GM23338 (cell line): Measurements from ENCODE around the gene RRP8. TPM values are rescaled to one million over a fixed set of nuclear protein-coding genes. Genes with fewer than 3 reads are reported as not detected.

Experiments
- ATAC-seq: fragments of 200-7000 bp; cut with Tn5 transposase; 3 replicates; pipeline ENCODE4 v1.9.1; 2020
- DNase-seq: peaks from one replicate; pipeline ENCODE4 v3.0.0-alpha.2; 2015; ENCODE audit warnings: low spot score
- H2AFZ ChIP-seq: fragments of 200-600 bp; sonication (generic); 2 replicates; pipeline ENCODE4 v1.8.0; 2016; ENCODE audit warnings: antibody characterized with exemption, mild to moderate bottlenecking, moderate library complexity
- H3F3A ChIP-seq: fragments of 200-600 bp; sonication (generic); replicated peaks from 2 replicates; pipeline ENCODE4 v1.8.0; 2017; ENCODE audit warnings: antibody characterized with exemption, mixed run types, low read depth
- H3K27ac ChIP-seq: fragments of 200-600 bp; sonication (generic); 2 replicates; pipeline ENCODE4 v1.6.1; 2016; ENCODE audit warnings: low read depth
- H3K27me3 ChIP-seq: fragments of 200-600 bp; sonication (generic); 2 replicates; pipeline ENCODE4 v1.8.0; 2016; ENCODE audit warnings: mild to moderate bottlenecking, mixed run types, moderate library complexity; ENCODE audit not compliant: insufficient read depth
- H3K36me3 ChIP-seq: fragments of 200-600 bp; sonication (generic); 2 replicates; pipeline ENCODE4 v1.8.0; 2016; ENCODE audit warnings: mild to moderate bottlenecking; ENCODE audit not compliant: insufficient read depth
- H3K4me1 ChIP-seq: fragments of 200-600 bp; sonication (generic); 2 replicates; pipeline ENCODE4 v1.8.0; 2016; ENCODE audit warnings: mild to moderate bottlenecking, moderate library complexity; ENCODE audit not compliant: insufficient read depth
- H3K4me2 ChIP-seq: fragments of 200-600 bp; sonication (generic); 2 replicates; pipeline ENCODE4 v1.7.1; 2017; ENCODE audit warnings: mixed run types
- H3K4me3 ChIP-seq: fragments of 200-600 bp; sonication (generic); 2 replicates; pipeline ENCODE4 v1.6.1; 2016; ENCODE audit warnings: mixed run types
- H3K79me2 ChIP-seq: fragments of 200-600 bp; sonication (generic); replicated peaks from 2 replicates; pipeline ENCODE4 v1.8.0; 2017; ENCODE audit warnings: mild to moderate bottlenecking; ENCODE audit not compliant: insufficient read depth
- H3K9me2 ChIP-seq: fragments of 200-600 bp; sonication (generic); 2 replicates; pipeline ENCODE4 v1.8.0; 2017; ENCODE audit not compliant: insufficient read depth
- H4K20me1 ChIP-seq: fragments of 200-600 bp; sonication (generic); replicated peaks from 2 replicates; pipeline ENCODE4 v1.8.0; 2017; ENCODE audit warnings: mild to moderate bottlenecking; ENCODE audit not compliant: insufficient read depth
- H3K27ac Mint-ChIP-seq: 2 replicates; pipeline ENCODE4 v1.8.0; 2020; ENCODE audit warnings: inconsistent platforms, mild to moderate bottlenecking, moderate library complexity, mixed read lengths
- H3K27me3 Mint-ChIP-seq: 3 replicates; pipeline ENCODE4 v1.8.0; 2022; ENCODE audit warnings: low read depth, mild to moderate bottlenecking, moderate library complexity, mixed read lengths, inconsistent platforms; ENCODE audit not compliant: insufficient read depth, poor library complexity
- H3K36me3 Mint-ChIP-seq: 3 replicates; pipeline ENCODE4 v1.8.0; 2021; ENCODE audit warnings: low read depth, mild to moderate bottlenecking, inconsistent platforms, moderate library complexity, mixed read lengths
- H3K4me1 Mint-ChIP-seq: 3 replicates; pipeline ENCODE4 v1.8.0; 2020; ENCODE audit warnings: mild to moderate bottlenecking, inconsistent platforms, mixed read lengths
- H3K4me3 Mint-ChIP-seq: 3 replicates; pipeline ENCODE4 v1.8.0; 2021; ENCODE audit warnings: moderate library complexity, mild to moderate bottlenecking, inconsistent platforms, mixed read lengths
- H3K9me3 Mint-ChIP-seq: 3 replicates; pipeline ENCODE4 v1.8.0; 2020; ENCODE audit warnings: moderate library complexity, mild to moderate bottlenecking, inconsistent platforms, mixed read lengths
- CREB1 ChIP-seq: fragments of 250-450 bp; sonication (Bioruptor Pico); IDR thresholded peaks from 2 replicates; pipeline ENCODE4 v1.5.0; 2020; ENCODE audit warnings: low read depth, mild to moderate bottlenecking, moderate library complexity
- EZH2 ChIP-seq: fragments of 200-600 bp; sonication (generic); IDR thresholded peaks from one replicate; pipeline ENCODE4 v1.8.0; 2017; ENCODE audit warnings: antibody characterized with exemption, mild to moderate bottlenecking, low read depth; ENCODE audit not compliant: unreplicated experiment
- EZH2phosphoT487 ChIP-seq: fragments of 200-600 bp; sonication (generic); IDR thresholded peaks from one replicate; pipeline ENCODE4 v1.8.1; 2018; ENCODE audit warnings: antibody characterized with exemption; ENCODE audit not compliant: unreplicated experiment
- JUNB ChIP-seq: IDR thresholded peaks from one replicate; pipeline ENCODE4 v1.6.1; 2016; ENCODE audit warnings: antibody characterized with exemption; ENCODE audit not compliant: unreplicated experiment
- NANOG ChIP-seq: IDR thresholded peaks from 2 replicates; pipeline ENCODE4 v1.6.1; 2016; ENCODE audit warnings: antibody characterized with exemption, borderline replicate concordance
- POLR2AphosphoS5 ChIP-seq: IDR thresholded peaks from 2 replicates; pipeline ENCODE4 v1.6.1; 2016; ENCODE audit warnings: antibody characterized with exemption, low read depth
- STAT1 ChIP-seq: IDR thresholded peaks from one replicate; pipeline ENCODE4 v1.6.1; 2016; ENCODE audit warnings: antibody characterized with exemption; ENCODE audit not compliant: unreplicated experiment
- ZNF114 ChIP-seq: fragments of 250-450 bp; sonication (Bioruptor Pico); IDR thresholded peaks from 2 replicates; pipeline ENCODE4 v1.5.0; 2020; ENCODE audit warnings: mild to moderate bottlenecking, moderate library complexity
- ZNF331 ChIP-seq: fragments of 250-450 bp; sonication (Bioruptor Pico); IDR thresholded peaks from 2 replicates; pipeline ENCODE4 v1.5.0; 2020; ENCODE audit warnings: low read depth, mild to moderate bottlenecking, moderate library complexity
- polyA plus RNA-seq: library from polyadenylated mRNA; unstranded; fragments of >200 nt; fragmentation: Nextera tagmentation; extraction: Ambion mirVana; gene quantifications from 2 replicates; pipeline ENCODE4 v1.2.1, GENCODE V29; 2016
- total RNA-seq: library from RNA; depleted of rRNA; stranded (reverse); fragments of >200 nt; shearing (Covaris generic); gene quantifications from 2 replicates; pipeline ENCODE4 v1.2.3, GENCODE V29; 2014
- TF ChIP-seq, protein P1 (sequence below): IDR thresholded peaks from one replicate; pipeline ENCODE4 v1.6.1; 2018; ENCODE audit warnings: antibody characterized with exemption; ENCODE audit not compliant: unreplicated experiment
- TF ChIP-seq, protein P2 (sequence below): fragments of 250-450 bp; sonication (Bioruptor Pico); IDR thresholded peaks from 2 replicates; pipeline ENCODE4 v1.5.0; 2020; ENCODE audit warnings: mild to moderate bottlenecking, moderate library complexity
- TF ChIP-seq, protein P3 (sequence below), 2 experiments: fragments of 200-600 bp in 1 of 2; sonication (generic) in 1 of 2; conservative IDR thresholded peaks; 2 replicates each; pipeline versions ENCODE4 v1.5.1 to v1.6.1; 2016 to 2017; ENCODE audit warnings: antibody characterized with exemption in 2 of 2, low read depth in 2 of 2, mild to moderate bottlenecking in 2 of 2, moderate library complexity in 1 of 2
- TF ChIP-seq, protein P4 (sequence below): IDR thresholded peaks from 2 replicates; pipeline ENCODE4 v1.6.1; 2016; ENCODE audit warnings: antibody characterized with exemption

Gene RRP8
- total and polyA plus RNA-seq, 2 experiments from 2014 or later = 7.4 to 13.7 TPM

DNA sequence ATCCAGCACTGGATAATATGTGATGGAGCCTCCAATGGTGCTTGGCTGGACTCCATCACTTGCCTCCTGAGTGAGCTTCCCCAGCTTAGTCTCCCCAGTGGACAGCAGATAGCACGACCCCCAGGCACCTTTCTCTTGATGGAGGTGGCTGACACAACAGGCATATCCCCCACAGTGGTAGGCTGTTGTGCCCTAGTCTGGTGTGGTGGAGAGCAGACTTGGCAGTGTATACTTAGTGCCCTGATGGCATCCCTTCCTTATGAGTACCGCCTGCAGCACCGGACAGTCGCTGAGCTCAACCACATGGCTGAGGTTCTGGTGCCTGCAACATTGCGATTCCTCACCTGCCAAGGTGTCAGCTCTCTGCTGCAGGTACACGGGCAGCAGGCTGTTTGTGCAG lies 56.2 kb downstream of the RRP8 start:
- H3K4me2 ChIP-seq = no peak overlapping the region
- no peaks in the 10 kb centered on the region for H3K36me3 Mint-ChIP-seq
- no peak overlapping the region for H2AFZ ChIP-seq
- no peaks in the 10 kb centered on the region for H3K9me3 Mint-ChIP-seq
- H4K20me1 ChIP-seq = no peaks in the 10 kb centered on the region
- H3K27me3 Mint-ChIP-seq = peaks cover 6% of the 10 kb centered on the region
- no peaks in the 10 kb centered on the region for H3K9me2 ChIP-seq
- no peaks in the 10 kb centered on the region; the same call in 2 of the 3 replicates for H3K4me1 Mint-ChIP-seq
- DNase-seq = no peak
- TF ChIP-seq, protein P1, sequence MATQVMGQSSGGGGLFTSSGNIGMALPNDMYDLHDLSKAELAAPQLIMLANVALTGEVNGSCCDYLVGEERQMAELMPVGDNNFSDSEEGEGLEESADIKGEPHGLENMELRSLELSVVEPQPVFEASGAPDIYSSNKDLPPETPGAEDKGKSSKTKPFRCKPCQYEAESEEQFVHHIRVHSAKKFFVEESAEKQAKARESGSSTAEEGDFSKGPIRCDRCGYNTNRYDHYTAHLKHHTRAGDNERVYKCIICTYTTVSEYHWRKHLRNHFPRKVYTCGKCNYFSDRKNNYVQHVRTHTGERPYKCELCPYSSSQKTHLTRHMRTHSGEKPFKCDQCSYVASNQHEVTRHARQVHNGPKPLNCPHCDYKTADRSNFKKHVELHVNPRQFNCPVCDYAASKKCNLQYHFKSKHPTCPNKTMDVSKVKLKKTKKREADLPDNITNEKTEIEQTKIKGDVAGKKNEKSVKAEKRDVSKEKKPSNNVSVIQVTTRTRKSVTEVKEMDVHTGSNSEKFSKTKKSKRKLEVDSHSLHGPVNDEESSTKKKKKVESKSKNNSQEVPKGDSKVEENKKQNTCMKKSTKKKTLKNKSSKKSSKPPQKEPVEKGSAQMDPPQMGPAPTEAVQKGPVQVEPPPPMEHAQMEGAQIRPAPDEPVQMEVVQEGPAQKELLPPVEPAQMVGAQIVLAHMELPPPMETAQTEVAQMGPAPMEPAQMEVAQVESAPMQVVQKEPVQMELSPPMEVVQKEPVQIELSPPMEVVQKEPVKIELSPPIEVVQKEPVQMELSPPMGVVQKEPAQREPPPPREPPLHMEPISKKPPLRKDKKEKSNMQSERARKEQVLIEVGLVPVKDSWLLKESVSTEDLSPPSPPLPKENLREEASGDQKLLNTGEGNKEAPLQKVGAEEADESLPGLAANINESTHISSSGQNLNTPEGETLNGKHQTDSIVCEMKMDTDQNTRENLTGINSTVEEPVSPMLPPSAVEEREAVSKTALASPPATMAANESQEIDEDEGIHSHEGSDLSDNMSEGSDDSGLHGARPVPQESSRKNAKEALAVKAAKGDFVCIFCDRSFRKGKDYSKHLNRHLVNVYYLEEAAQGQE = no peak
- TF ChIP-seq STAT1 = no peak
- no peak for TF ChIP-seq POLR2AphosphoS5
- TF ChIP-seq ZNF114 (CRISPR knock-in tag) = no peak
- TF ChIP-seq ZNF331 (CRISPR knock-in tag) = no peak
- TF ChIP-seq EZH2 = no peak
- TF ChIP-seq, protein P2, sequence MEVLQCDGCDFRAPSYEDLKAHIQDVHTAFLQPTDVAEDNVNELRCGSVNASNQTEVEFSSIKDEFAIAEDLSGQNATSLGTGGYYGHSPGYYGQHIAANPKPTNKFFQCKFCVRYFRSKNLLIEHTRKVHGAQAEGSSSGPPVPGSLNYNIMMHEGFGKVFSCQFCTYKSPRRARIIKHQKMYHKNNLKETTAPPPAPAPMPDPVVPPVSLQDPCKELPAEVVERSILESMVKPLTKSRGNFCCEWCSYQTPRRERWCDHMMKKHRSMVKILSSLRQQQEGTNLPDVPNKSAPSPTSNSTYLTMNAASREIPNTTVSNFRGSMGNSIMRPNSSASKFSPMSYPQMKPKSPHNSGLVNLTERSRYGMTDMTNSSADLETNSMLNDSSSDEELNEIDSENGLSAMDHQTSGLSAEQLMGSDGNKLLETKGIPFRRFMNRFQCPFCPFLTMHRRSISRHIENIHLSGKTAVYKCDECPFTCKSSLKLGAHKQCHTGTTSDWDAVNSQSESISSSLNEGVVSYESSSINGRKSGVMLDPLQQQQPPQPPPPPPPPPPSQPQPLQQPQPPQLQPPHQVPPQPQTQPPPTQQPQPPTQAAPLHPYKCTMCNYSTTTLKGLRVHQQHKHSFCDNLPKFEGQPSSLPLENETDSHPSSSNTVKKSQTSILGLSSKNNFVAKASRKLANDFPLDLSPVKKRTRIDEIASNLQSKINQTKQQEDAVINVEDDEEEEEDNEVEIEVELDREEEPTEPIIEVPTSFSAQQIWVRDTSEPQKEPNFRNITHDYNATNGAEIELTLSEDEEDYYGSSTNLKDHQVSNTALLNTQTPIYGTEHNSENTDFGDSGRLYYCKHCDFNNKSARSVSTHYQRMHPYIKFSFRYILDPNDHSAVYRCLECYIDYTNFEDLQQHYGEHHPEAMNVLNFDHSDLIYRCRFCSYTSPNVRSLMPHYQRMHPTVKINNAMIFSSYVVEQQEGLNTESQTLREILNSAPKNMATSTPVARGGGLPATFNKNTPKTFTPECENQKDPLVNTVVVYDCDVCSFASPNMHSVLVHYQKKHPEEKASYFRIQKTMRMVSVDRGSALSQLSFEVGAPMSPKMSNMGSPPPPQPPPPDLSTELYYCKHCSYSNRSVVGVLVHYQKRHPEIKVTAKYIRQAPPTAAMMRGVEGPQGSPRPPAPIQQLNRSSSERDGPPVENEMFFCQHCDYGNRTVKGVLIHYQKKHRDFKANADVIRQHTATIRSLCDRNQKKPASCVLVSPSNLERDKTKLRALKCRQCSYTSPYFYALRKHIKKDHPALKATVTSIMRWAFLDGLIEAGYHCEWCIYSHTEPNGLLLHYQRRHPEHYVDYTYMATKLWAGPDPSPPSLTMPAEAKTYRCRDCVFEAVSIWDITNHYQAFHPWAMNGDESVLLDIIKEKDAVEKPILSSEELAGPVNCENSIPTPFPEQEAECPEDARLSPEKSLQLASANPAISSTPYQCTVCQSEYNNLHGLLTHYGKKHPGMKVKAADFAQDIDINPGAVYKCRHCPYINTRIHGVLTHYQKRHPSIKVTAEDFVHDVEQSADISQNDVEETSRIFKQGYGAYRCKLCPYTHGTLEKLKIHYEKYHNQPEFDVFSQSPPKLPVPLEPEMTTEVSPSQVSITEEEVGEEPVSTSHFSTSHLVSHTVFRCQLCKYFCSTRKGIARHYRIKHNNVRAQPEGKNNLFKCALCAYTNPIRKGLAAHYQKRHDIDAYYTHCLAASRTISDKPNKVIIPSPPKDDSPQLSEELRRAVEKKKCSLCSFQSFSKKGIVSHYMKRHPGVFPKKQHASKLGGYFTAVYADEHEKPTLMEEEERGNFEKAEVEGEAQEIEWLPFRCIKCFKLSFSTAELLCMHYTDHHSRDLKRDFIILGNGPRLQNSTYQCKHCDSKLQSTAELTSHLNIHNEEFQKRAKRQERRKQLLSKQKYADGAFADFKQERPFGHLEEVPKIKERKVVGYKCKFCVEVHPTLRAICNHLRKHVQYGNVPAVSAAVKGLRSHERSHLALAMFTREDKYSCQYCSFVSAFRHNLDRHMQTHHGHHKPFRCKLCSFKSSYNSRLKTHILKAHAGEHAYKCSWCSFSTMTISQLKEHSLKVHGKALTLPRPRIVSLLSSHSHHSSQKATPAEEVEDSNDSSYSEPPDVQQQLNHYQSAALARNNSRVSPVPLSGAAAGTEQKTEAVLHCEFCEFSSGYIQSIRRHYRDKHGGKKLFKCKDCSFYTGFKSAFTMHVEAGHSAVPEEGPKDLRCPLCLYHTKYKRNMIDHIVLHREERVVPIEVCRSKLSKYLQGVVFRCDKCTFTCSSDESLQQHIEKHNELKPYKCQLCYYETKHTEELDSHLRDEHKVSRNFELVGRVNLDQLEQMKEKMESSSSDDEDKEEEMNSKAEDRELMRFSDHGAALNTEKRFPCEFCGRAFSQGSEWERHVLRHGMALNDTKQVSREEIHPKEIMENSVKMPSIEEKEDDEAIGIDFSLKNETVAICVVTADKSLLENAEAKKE (CRISPR knock-in tag) = no peak
- TF ChIP-seq, protein P3, sequence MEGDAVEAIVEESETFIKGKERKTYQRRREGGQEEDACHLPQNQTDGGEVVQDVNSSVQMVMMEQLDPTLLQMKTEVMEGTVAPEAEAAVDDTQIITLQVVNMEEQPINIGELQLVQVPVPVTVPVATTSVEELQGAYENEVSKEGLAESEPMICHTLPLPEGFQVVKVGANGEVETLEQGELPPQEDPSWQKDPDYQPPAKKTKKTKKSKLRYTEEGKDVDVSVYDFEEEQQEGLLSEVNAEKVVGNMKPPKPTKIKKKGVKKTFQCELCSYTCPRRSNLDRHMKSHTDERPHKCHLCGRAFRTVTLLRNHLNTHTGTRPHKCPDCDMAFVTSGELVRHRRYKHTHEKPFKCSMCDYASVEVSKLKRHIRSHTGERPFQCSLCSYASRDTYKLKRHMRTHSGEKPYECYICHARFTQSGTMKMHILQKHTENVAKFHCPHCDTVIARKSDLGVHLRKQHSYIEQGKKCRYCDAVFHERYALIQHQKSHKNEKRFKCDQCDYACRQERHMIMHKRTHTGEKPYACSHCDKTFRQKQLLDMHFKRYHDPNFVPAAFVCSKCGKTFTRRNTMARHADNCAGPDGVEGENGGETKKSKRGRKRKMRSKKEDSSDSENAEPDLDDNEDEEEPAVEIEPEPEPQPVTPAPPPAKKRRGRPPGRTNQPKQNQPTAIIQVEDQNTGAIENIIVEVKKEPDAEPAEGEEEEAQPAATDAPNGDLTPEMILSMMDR (conservative IDR thresholded peaks at IDR 0.05; ENCODE audit: low read depth in 2 of 2) = no peak
- TF ChIP-seq NANOG = no peak
- TF ChIP-seq, protein P4, sequence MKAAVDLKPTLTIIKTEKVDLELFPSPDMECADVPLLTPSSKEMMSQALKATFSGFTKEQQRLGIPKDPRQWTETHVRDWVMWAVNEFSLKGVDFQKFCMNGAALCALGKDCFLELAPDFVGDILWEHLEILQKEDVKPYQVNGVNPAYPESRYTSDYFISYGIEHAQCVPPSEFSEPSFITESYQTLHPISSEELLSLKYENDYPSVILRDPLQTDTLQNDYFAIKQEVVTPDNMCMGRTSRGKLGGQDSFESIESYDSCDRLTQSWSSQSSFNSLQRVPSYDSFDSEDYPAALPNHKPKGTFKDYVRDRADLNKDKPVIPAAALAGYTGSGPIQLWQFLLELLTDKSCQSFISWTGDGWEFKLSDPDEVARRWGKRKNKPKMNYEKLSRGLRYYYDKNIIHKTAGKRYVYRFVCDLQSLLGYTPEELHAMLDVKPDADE = no peak
- TF ChIP-seq JUNB = no peak
- TF ChIP-seq EZH2phosphoT487 = no peak
- TF ChIP-seq CREB1 = no peak
- no peaks in the 10 kb centered on the region for H3K4me1 ChIP-seq
- H3K27ac ChIP-seq = no peak overlapping the region
- no peak overlapping the region for H3K27ac Mint-ChIP-seq
- ATAC-seq = no peak
- no peaks in the 10 kb centered on the region for H3K36me3 ChIP-seq
- no peaks in the 10 kb centered on the region for H3K27me3 ChIP-seq
- H3K4me3 Mint-ChIP-seq = no peak overlapping the region
- no peaks in the 10 kb centered on the region for H3F3A ChIP-seq
- no peaks in the 10 kb centered on the region for H3K79me2 ChIP-seq
- H3K4me3 ChIP-seq = no peak overlapping the region
